IMR-90 (cell line): ENCODE results near the gene NDUFA13. TPM values are rescaled to one million over a fixed set of nuclear protein-coding genes. Genes with fewer than 3 reads are reported as not detected.

ENCODE experiments used
- ATAC-seq: fragments of 200-7000 bp; cut with Tn5 transposase; 2 replicates; pipeline ENCODE4 v1.9.1; 2020; ENCODE audit warnings: low read depth, mild to moderate bottlenecking, moderate library complexity
- BruUV-seq: library from RNA; stranded (reverse); fragments of 400-500 nt; replicated peaks from 2 replicates; lab custom pipeline; 2021; lab: Mats Ljungman, UMichigan
- CTCF ChIA-PET: fragments of 300-600 bp; formaldehyde crosslinking; extraction: SDS; loops from one replicate; lab custom pipeline; 2021; ENCODE audit warnings: antibody characterized with exemption; lab: Yijun Ruan, JAX
- POLR2A ChIA-PET: fragments of 300-600 bp; sonication (Branson Sonifier 250); formaldehyde crosslinking; loops from one replicate; lab custom pipeline; 2022; ENCODE audit warnings: antibody characterized with exemption; ENCODE audit not compliant: unreplicated experiment; lab: Charles Lee
- DNase-seq: peaks from one replicate; pipeline ENCODE4 v3.0.0; 2013
- H2AFZ ChIP-seq: replicated peaks from 2 replicates; pipeline ENCODE3; 2013; ENCODE audit warnings: low read length, mild to moderate bottlenecking; ENCODE audit not compliant: poor library complexity
- H2AK5ac ChIP-seq: 2 replicates; pipeline ENCODE4 v1.6.1; 2013; ENCODE audit warnings: low read depth, low read length, inconsistent platforms
- H2AK9ac ChIP-seq: replicated peaks from 2 replicates; pipeline ENCODE3; 2013; ENCODE audit warnings: mild to moderate bottlenecking, low read depth, low read length, moderate library complexity; ENCODE audit not compliant: poor library complexity
- H2BK120ac ChIP-seq: 2 replicates; pipeline ENCODE4 v1.6.1; 2013; ENCODE audit warnings: low read depth, low read length, inconsistent platforms
- H2BK15ac ChIP-seq: 3 replicates; pipeline ENCODE4 v1.6.1; 2013; ENCODE audit warnings: low read depth, low read length, inconsistent platforms
- H2BK20ac ChIP-seq: 2 replicates; pipeline ENCODE4 v1.6.1; 2013; ENCODE audit warnings: low read depth, mild to moderate bottlenecking, inconsistent platforms, low read length, moderate library complexity
- H2BK5ac ChIP-seq: 2 replicates; pipeline ENCODE4 v1.6.1; 2013; ENCODE audit warnings: mild to moderate bottlenecking, low read depth, low read length, inconsistent platforms; ENCODE audit not compliant: poor library complexity, severe bottlenecking
- H3K14ac ChIP-seq: replicated peaks from 2 replicates; pipeline ENCODE4 v1.6.1; 2013; ENCODE audit warnings: low read depth, low read length, inconsistent platforms
- H3K18ac ChIP-seq: 2 replicates; pipeline ENCODE4 v1.6.1; 2013; ENCODE audit warnings: low read depth, low read length, control low read depth
- H3K23ac ChIP-seq: 2 replicates; pipeline ENCODE4 v1.6.1; 2013; ENCODE audit warnings: low read depth, low read length, inconsistent platforms
- H3K27ac ChIP-seq: 2 replicates; pipeline ENCODE4 v1.5.1; 2013; ENCODE audit warnings: mild to moderate bottlenecking, control low read depth, low read length; ENCODE audit not compliant: insufficient read depth
- H3K27me3 ChIP-seq: 2 replicates; pipeline ENCODE4 v1.6.1; 2013; ENCODE audit warnings: low read length; ENCODE audit not compliant: control insufficient read depth, insufficient read depth
- H3K36me3 ChIP-seq: 2 replicates; pipeline ENCODE4 v1.6.1; 2013; ENCODE audit warnings: low read length, mixed read lengths; ENCODE audit not compliant: control insufficient read depth, insufficient read depth
- H3K4ac ChIP-seq: 2 replicates; pipeline ENCODE4 v1.6.1; 2013; ENCODE audit warnings: low read depth, low read length, inconsistent platforms
- H3K4me1 ChIP-seq: 2 replicates; pipeline ENCODE4 v1.6.1; 2013; ENCODE audit warnings: low read length, mixed read lengths; ENCODE audit not compliant: control insufficient read depth, insufficient read depth
- H3K4me2 ChIP-seq: 2 replicates; pipeline ENCODE4 v1.6.1; 2013; ENCODE audit warnings: low read depth, mild to moderate bottlenecking, control low read depth, low read length, moderate library complexity
- H3K4me3 ChIP-seq: 2 replicates; pipeline ENCODE4 v1.5.1; 2013; ENCODE audit warnings: low read depth, mild to moderate bottlenecking, control low read depth, low read length, moderate library complexity; ENCODE audit not compliant: insufficient read depth
- H3K56ac ChIP-seq: 2 replicates; pipeline ENCODE4 v1.6.1; 2013; ENCODE audit warnings: low read length, inconsistent platforms; ENCODE audit not compliant: insufficient read depth; ENCODE audit errors: extremely low read depth
- H3K79me1 ChIP-seq, 2 experiments: 2 replicates each; pipeline ENCODE4 v1.6.1; 2013; ENCODE audit warnings: low read length in 2 of 2, inconsistent platforms in 1 of 2, low read depth in 1 of 2
- H3K9ac ChIP-seq: 2 replicates; pipeline ENCODE4 v1.6.1; 2013; ENCODE audit warnings: low read depth, low read length, control low read depth
- H3K9me1 ChIP-seq: 2 replicates; pipeline ENCODE4 v1.6.1; 2013; ENCODE audit warnings: low read length, inconsistent platforms; ENCODE audit not compliant: insufficient read depth
- H3K9me3 ChIP-seq: 2 replicates; pipeline ENCODE4 v1.6.1; 2013; ENCODE audit warnings: low read length; ENCODE audit not compliant: control insufficient read depth, insufficient read depth
- H4K20me1 ChIP-seq: 2 replicates; pipeline ENCODE4 v1.6.1; 2013; ENCODE audit warnings: low read length, inconsistent platforms; ENCODE audit not compliant: insufficient read depth
- H4K5ac ChIP-seq: 2 replicates; pipeline ENCODE4 v1.6.1; 2013; ENCODE audit warnings: mild to moderate bottlenecking, low read depth, low read length, control low read depth
- H4K8ac ChIP-seq, 2 experiments: 2 replicates each; pipeline ENCODE4 v1.6.1; 2013; ENCODE audit warnings: low read depth in 2 of 2, low read length in 2 of 2, control low read depth in 1 of 2, inconsistent platforms in 1 of 2
- H4K91ac ChIP-seq: 2 replicates; pipeline ENCODE4 v1.6.1; 2013; ENCODE audit warnings: low read depth, low read length, inconsistent platforms; ENCODE audit not compliant: insufficient read depth
- CEBPB ChIP-seq: IDR thresholded peaks from 2 replicates; pipeline ENCODE4 v1.6.1; 2012; ENCODE audit warnings: low read depth, low read length, improper control_type of control experiment
- CHD1 ChIP-seq: IDR thresholded peaks from 2 replicates; pipeline ENCODE4 v1.6.1; 2012; ENCODE audit warnings: low read depth, low read length, improper control_type of control experiment
- FOS ChIP-seq: fragments of 150-350 bp; IDR thresholded peaks from 2 replicates; pipeline ENCODE4 v1.6.1; 2016; ENCODE audit warnings: low read depth, low read length
- MAFK ChIP-seq: IDR thresholded peaks from 2 replicates; pipeline ENCODE4 v1.6.1; 2012; ENCODE audit warnings: low read depth, low read length, improper control_type of control experiment
- MAZ ChIP-seq: IDR thresholded peaks from 2 replicates; pipeline ENCODE4 v1.6.1; 2012; ENCODE audit warnings: low read depth, mild to moderate bottlenecking, low read length, improper control_type of control experiment, moderate library complexity, borderline replicate concordance
- MXI1 ChIP-seq: IDR thresholded peaks from 2 replicates; pipeline ENCODE4 v1.6.1; 2012; ENCODE audit warnings: low read depth, mild to moderate bottlenecking, low read length, moderate library complexity, borderline replicate concordance
- NFE2L2 ChIP-seq: fragments of 150-350 bp; IDR thresholded peaks from 2 replicates; pipeline ENCODE4 v1.6.1; 2016; ENCODE audit warnings: low read depth, mild to moderate bottlenecking, low read length
- POLR2A ChIP-seq: IDR thresholded peaks from 2 replicates; pipeline ENCODE4 v1.6.1; 2012; ENCODE audit warnings: mild to moderate bottlenecking, low read depth, low read length
- SMC3 ChIP-seq: fragments of 150-350 bp; IDR thresholded peaks from 2 replicates; pipeline ENCODE4 v1.6.1; 2016; ENCODE audit warnings: low read depth, mild to moderate bottlenecking, antibody characterized with exemption, low read length, moderate library complexity
- WGBS, 2 experiments: methylation state at CpG; one replicate each; pipeline versions ENCODE4 v1.1.5 to v1.1.7; 2013; ENCODE audit warnings: missing lambda C conversion rate in 2 of 2; ENCODE audit not compliant: insufficient read length in 1 of 2; ENCODE audit errors: extremely low coverage in 2 of 2; 5-methylcytosine and 5-hydroxymethylcytosine counted together
- dilution Hi-C: fragments of 300-500 bp; cut with HindIII; formaldehyde crosslinking; loops from one replicate; pipeline ENCODE4 v1.14.3; 2018; ENCODE audit warnings: low sequenced_read_pairs; ENCODE audit not compliant: unreplicated experiment
- in situ Hi-C: fragments of 300-500 bp; cut with MboI; formaldehyde crosslinking; loops from 3 replicates; pipeline ENCODE4 v1.14.3; 2019; ENCODE audit warnings: low sequenced_read_pairs, inconsistent platforms, mixed read lengths
- intact Hi-C: fragments of 100-400 bp; cut with micrococcal nuclease; formaldehyde crosslinking; loops from 2 replicates; pipeline ENCODE4 v1.10.0; 2022
- polyA plus RNA-seq, 3 experiments: library from polyadenylated mRNA; depleted of rRNA; stranded (reverse); fragments of >200 nt; gene quantifications; 2 replicates each; pipeline ENCODE4 v1.2.3, GENCODE V29; 2012; ENCODE audit warnings: low replicate concordance in 1 of 3
- total RNA-seq: library from RNA; depleted of rRNA; stranded (reverse); fragments of >200 nt; gene quantifications from 2 replicates; pipeline ENCODE4 v1.2.3, GENCODE V29; 2012
- TF ChIP-seq, protein P1 (sequence below): conservative IDR thresholded peaks from 2 replicates; pipeline ENCODE4 v1.5.1; 2012; ENCODE audit warnings: mild to moderate bottlenecking, low read depth, low read length, improper control_type of control experiment

The NDUFA13 gene
- total and polyA plus RNA-seq, 2 of the 4 experiments (the other 2 are of a cell fraction), result 30.6 to 667 TPM

DNA sequence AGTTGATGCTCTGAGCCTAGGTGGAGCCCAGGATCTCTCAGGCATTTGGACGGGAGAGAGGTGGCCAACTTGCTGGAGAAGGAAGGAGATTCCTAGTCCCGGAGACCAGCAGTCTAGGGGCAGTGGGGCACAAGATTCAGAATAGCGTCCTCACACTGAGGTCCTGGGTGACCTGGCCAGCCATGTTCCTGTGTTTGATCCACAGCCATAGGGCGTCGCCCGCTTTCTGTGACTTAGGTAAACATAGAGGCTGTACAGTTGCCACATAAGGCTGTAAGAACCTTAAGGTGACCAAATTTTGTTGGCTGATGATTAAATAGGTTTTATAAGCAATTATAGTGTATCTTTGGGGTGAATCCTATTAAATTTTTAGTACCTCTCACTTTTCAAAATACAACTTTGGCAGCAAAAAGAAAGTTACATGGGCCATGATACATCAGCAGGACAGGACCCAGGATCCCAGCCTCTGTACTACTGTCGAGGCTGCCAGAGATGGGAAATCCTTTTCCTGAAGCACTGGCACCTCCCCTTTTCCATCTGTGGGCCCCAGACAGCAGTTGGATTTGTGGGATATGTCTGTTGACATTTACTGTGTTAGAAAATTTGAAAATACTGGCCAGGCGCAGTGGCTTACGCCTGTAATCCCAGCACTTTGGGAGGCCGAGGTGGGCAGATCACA, 38.2 kb upstream of the NDUFA13 start:
- Histone ChIP-seq H2AFZ (no peak overlapping the region), H3K36me3 (peaks cover 6% of the 10 kb centered on the region), H3K9me1 (peaks cover 23% of the 10 kb centered on the region), H2BK15ac (no peak overlapping the region), H3K23ac (no peak overlapping the region), H3K18ac (no peak overlapping the region), H3K9ac (no peak overlapping the region), H3K79me1 (peaks cover 24 to 93% of the 10 kb centered on the region in 2 experiments), H3K14ac (no peak overlapping the region), H4K5ac (no peak overlapping the region), H4K20me1 (peaks cover 53% of the 10 kb centered on the region), H2BK5ac (no peak overlapping the region), H3K4ac (no peak overlapping the region), H4K91ac (no peak overlapping the region), H2AK9ac (no peak overlapping the region), H2BK120ac (no peak overlapping the region), H3K4me1 (peaks cover 8% of the 10 kb centered on the region; the same call in 1 of the 2 replicates), H3K9me3 (no peaks in the 10 kb centered on the region), H3K27ac (no peak overlapping the region), H3K27me3 (no peaks in the 10 kb centered on the region), H2BK20ac (no peak overlapping the region), H3K4me2 (no peak overlapping the region), H2AK5ac (no peak overlapping the region), H3K4me3 (no peak overlapping the region), H3K56ac (no peak overlapping the region), H4K8ac (no peak overlapping the region)
- DNase-seq (no peak), ATAC-seq (no peak)
- ChIA-PET POLR2A (interaction anchor here (0.6 kb wide), 1 partner anchor 33 kb away, joined by 4 read pairs; no protein-coding TSS in a partner anchor), CTCF (interaction anchor here (0.7 kb wide), 1 partner anchor 11 kb away, joined by 3 read pairs; no protein-coding TSS in a partner anchor)
- in situ Hi-C loops (no loop called here), intact Hi-C loops (no loop called here), dilution Hi-C loops (no loop called here)
- TF ChIP-seq MXI1 (no peak), NFE2L2 (no peak), MAFK (no peak), SMC3 (no peak), CEBPB (no peak), MAZ (no peak), POLR2A (no peak), CHD1 (no peak), FOS (no peak)
- TF ChIP-seq, protein P1, sequence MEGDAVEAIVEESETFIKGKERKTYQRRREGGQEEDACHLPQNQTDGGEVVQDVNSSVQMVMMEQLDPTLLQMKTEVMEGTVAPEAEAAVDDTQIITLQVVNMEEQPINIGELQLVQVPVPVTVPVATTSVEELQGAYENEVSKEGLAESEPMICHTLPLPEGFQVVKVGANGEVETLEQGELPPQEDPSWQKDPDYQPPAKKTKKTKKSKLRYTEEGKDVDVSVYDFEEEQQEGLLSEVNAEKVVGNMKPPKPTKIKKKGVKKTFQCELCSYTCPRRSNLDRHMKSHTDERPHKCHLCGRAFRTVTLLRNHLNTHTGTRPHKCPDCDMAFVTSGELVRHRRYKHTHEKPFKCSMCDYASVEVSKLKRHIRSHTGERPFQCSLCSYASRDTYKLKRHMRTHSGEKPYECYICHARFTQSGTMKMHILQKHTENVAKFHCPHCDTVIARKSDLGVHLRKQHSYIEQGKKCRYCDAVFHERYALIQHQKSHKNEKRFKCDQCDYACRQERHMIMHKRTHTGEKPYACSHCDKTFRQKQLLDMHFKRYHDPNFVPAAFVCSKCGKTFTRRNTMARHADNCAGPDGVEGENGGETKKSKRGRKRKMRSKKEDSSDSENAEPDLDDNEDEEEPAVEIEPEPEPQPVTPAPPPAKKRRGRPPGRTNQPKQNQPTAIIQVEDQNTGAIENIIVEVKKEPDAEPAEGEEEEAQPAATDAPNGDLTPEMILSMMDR, result no peak
- BruUV-seq, result no TSS peak
- WGBS, 2 experiments, result 97% methylated on average over 5 of the region's 10 CpGs; no CpG with 5 or more reads in 1 of the 2 experiments
